Sigmoid colon (tissue), 7 donors: ENCODE results near the gene CPOX. TPM values are rescaled to one million over a fixed set of nuclear protein-coding genes. Genes with fewer than 3 reads are reported as not detected.

Source experiments
- DNase-seq: peaks from one replicate; pipeline ENCODE4 v3.0.0-alpha.2; 2019
- H3K27ac ChIP-seq, 4 donors: fragments of 200-600 bp; sonication (generic); one replicate each; pipeline ENCODE4 v1.5.1; 2016 to 2019; ENCODE audit warnings: mild to moderate bottlenecking in 1 of 4
- H3K27me3 ChIP-seq, 3 donors: fragments of 200-600 bp; sonication (generic); one replicate each; pipeline ENCODE4 v1.5.1; 2019; ENCODE audit warnings: mild to moderate bottlenecking in 1 of 3
- H3K36me3 ChIP-seq, 4 donors: fragments of 200-600 bp; sonication (generic); one replicate each; pipeline ENCODE4 v1.5.1; 2016 to 2019
- H3K4me1 ChIP-seq, 4 donors: fragments of 200-600 bp; sonication (generic); one replicate each; pipeline ENCODE4 v1.5.1; 2017 to 2019
- H3K4me3 ChIP-seq, 4 donors: fragments of 200-600 bp; sonication (generic); one replicate each; pipeline ENCODE4 v1.5.1; 2017 to 2019; ENCODE audit warnings: mild to moderate bottlenecking in 2 of 4, moderate library complexity in 1 of 4
- H3K9me3 ChIP-seq, 4 donors: fragments of 200-600 bp in 3 of 4; sonication (generic) in 3 of 4; one replicate each; pipeline versions ENCODE4 v1.5.1 to v1.6.1; 2013 to 2019
- CTCF ChIP-seq, 4 experiments: fragments of 450-650 bp in 3 of 4; fragments of 200-600 bp in 1 of 4; IDR thresholded peaks; one replicate each; pipeline ENCODE4 v1.5.1; 2016 to 2019; ENCODE audit warnings: antibody characterized with exemption in 4 of 4, mild to moderate bottlenecking in 3 of 4, moderate library complexity in 2 of 4
- EP300 ChIP-seq, 4 donors: sonication (generic); formaldehyde crosslinking; IDR thresholded peaks; one replicate each; pipeline ENCODE4 v1.6.1; 2017; ENCODE audit warnings: antibody characterized with exemption in 4 of 4
- POLR2A ChIP-seq, 2 donors: fragments of 450-650 bp; IDR thresholded peaks; one replicate each; pipeline ENCODE4 v1.6.1; 2016; ENCODE audit warnings: antibody characterized with exemption in 2 of 2, mild to moderate bottlenecking in 2 of 2, moderate library complexity in 2 of 2
- POLR2AphosphoS5 ChIP-seq, 4 donors: sonication (generic); formaldehyde crosslinking; IDR thresholded peaks; one replicate each; pipeline ENCODE4 v1.6.1; 2017; ENCODE audit warnings: antibody characterized with exemption in 4 of 4
- WGBS, 2 donors: extraction: QIAGEN DNeasy Blood & Tissue Kit; methylation state at CpG; one replicate each; pipeline ENCODE4 v1.1.7; 2013; 5-methylcytosine and 5-hydroxymethylcytosine counted together
- intact Hi-C: fragments of 100-400 bp; cut with DNase I; formaldehyde crosslinking; loops from one replicate; pipeline ENCODE4 v1.15.1; 2023
- polyA plus RNA-seq, 3 donors: library from polyadenylated mRNA; stranded (reverse); fragments of 200-250 nt; gene quantifications; one replicate each; pipeline ENCODE4 v1.2.3, GENCODE V29; 2013
- total RNA-seq, 4 donors: library from RNA; depleted of rRNA; stranded (reverse); fragments of >200 nt; gene quantifications; one replicate each; pipeline ENCODE4 v1.1.0, GENCODE V29; 2016
- donor health status: healthy with polysubstance abuse.
- donor health status: Bipolar disorder and iron deficiency.
- donor health status: healthy.

Gene CPOX
- total and polyA plus RNA-seq, 7 donors, result 4.2 to 32.7 (median 15.3) TPM

- no peaks in the 10 kb centered on the region for H3K9me3 ChIP-seq
Measured at GRCh38 chr3:98573181-98573728, 20.2 kb downstream of the CPOX start.

GRCh38 chr3:98568402-98568801, 25.0 kb downstream of the CPOX start:
- Histone ChIP-seq H3K9me3 (no peaks in the 10 kb centered on the region), H3K27ac (no peak overlapping the region), H3K4me1 (no peaks in the 10 kb centered on the region), H3K27me3 (no peaks in the 10 kb centered on the region), H3K36me3 (no peaks in the 10 kb centered on the region), H3K4me3 (no peak overlapping the region)
- intact Hi-C loops, result no loop called here
- WGBS, 2 donors, result 70 to 75% methylated on average over 3 of the region's 3 CpGs
- DNase-seq, result no peak
- TF ChIP-seq POLR2A (IDR thresholded peaks at IDR 0.05) (no peak), POLR2AphosphoS5 (IDR thresholded peaks at IDR 0.05) (no peak), EP300 (IDR thresholded peaks at IDR 0.05) (no peak), CTCF (IDR thresholded peaks at IDR 0.05) (no peak)

More at GRCh38 chr3:98573181-98573728, 20.2 kb downstream of the CPOX start:
- no peak for DNase-seq
- intact Hi-C loops, result no loop called here
- Histone ChIP-seq H3K27ac (no peak overlapping the region), H3K36me3 (peaks cover 0 to 12% (median 0%) of the 10 kb centered on the region in 4 donors), H3K27me3 (no peaks in the 10 kb centered on the region), H3K4me3 (no peak overlapping the region), H3K4me1 (no peaks in the 10 kb centered on the region)
- TF ChIP-seq EP300 (IDR thresholded peaks at IDR 0.05) (no peak), POLR2A (IDR thresholded peaks at IDR 0.05) (no peak), CTCF (IDR thresholded peaks at IDR 0.05) (no peak), POLR2AphosphoS5 (IDR thresholded peaks at IDR 0.05) (no peak)
- WGBS, 2 donors, result 40 to 44% methylated on average over 2 of the region's 2 CpGs

- no peak overlapping the region for H3K27ac ChIP-seq
- no peaks in the 10 kb centered on the region for H3K9me3 ChIP-seq
- intact Hi-C loops, result no loop called here
- DNase-seq, result no peak
- no peaks in the 10 kb centered on the region for H3K36me3 ChIP-seq
- WGBS, 2 donors, result 56 to 68% methylated on average over 2 of the region's 2 CpGs
- H3K4me1 ChIP-seq, result no peaks in the 10 kb centered on the region
- H3K27me3 ChIP-seq, result no peaks in the 10 kb centered on the region
- H3K4me3 ChIP-seq, result no peak overlapping the region
- no peak for TF ChIP-seq POLR2AphosphoS5 (IDR thresholded peaks at IDR 0.05)
- TF ChIP-seq EP300 (IDR thresholded peaks at IDR 0.05), result no peak
- TF ChIP-seq POLR2A (IDR thresholded peaks at IDR 0.05), result no peak
- TF ChIP-seq CTCF (IDR thresholded peaks at IDR 0.05), result no peak
Measured at GRCh38 chr3:98567666-98568270, 25.6 kb downstream of the CPOX start.

GRCh38 chr3:98565843-98566242, 27.6 kb downstream of the CPOX start:
- no peak for TF ChIP-seq EP300 (IDR thresholded peaks at IDR 0.05)
- TF ChIP-seq POLR2AphosphoS5 (IDR thresholded peaks at IDR 0.05), result no peak
- TF ChIP-seq CTCF (IDR thresholded peaks at IDR 0.05), result no peak
- no peak for TF ChIP-seq POLR2A (IDR thresholded peaks at IDR 0.05)
- intact Hi-C loops, result no loop called here
- DNase-seq, result no peak
- no peak overlapping the region for H3K27ac ChIP-seq
- H3K4me3 ChIP-seq, result no peak overlapping the region
- no peaks in the 10 kb centered on the region for H3K4me1 ChIP-seq
- H3K27me3 ChIP-seq, result no peaks in the 10 kb centered on the region
- 73 to 75% methylated on average over 6 of the region's 6 CpGs for WGBS, 2 donors
- no peaks in the 10 kb centered on the region for H3K9me3 ChIP-seq
- H3K36me3 ChIP-seq, result no peaks in the 10 kb centered on the region

GRCh38 chr3:98565237-98565643, 28.2 kb downstream of the CPOX start:
- 9 to 25% methylated on average over 3 of the region's 3 CpGs for WGBS, 2 donors
- Histone ChIP-seq H3K36me3 (no peaks in the 10 kb centered on the region), H3K27me3 (no peaks in the 10 kb centered on the region), H3K4me1 (no peaks in the 10 kb centered on the region), H3K9me3 (no peaks in the 10 kb centered on the region), H3K4me3 (no peak overlapping the region), H3K27ac (no peak overlapping the region)
- TF ChIP-seq POLR2A (IDR thresholded peaks at IDR 0.05), result no peak
- no peak for TF ChIP-seq CTCF (IDR thresholded peaks at IDR 0.05)
- no peak for TF ChIP-seq POLR2AphosphoS5 (IDR thresholded peaks at IDR 0.05)
- TF ChIP-seq EP300 (IDR thresholded peaks at IDR 0.05), result no peak
- no peak for DNase-seq
- intact Hi-C loops, result no loop called here
